GM19372 (cell line): ENCODE data around the gene FLT1.

ENCODE experiments used
- ATAC-seq: cut with Tn5 transposase; IDR thresholded peaks from one replicate; pipeline ENCODE4 v1.9.1; 2021; ENCODE audit warnings: mild to moderate bottlenecking, low read depth, moderate library complexity; ENCODE audit not compliant: unreplicated experiment

The FLT1 gene

DNA sequence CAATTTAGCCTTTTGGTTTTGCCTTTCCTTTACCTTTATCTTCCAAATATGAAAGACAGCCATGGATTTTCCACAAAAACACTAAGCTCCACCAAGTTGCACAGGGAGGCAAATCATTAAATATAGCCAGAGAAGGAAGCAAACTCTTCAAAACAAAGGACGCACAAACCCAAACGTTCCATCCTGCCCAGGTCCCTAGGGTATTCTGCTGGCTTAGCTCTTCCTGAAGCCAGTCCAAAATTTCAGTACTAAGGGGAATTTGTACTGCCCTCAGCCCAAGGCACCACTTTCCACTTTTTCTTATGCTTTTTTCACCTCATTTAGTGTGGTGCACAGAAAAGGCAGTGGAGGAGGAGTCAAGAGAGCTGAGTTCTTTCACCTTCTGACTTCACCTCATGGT lies 169.9 kb downstream of the FLT1 start:
- no peak for ATAC-seq

DNA sequence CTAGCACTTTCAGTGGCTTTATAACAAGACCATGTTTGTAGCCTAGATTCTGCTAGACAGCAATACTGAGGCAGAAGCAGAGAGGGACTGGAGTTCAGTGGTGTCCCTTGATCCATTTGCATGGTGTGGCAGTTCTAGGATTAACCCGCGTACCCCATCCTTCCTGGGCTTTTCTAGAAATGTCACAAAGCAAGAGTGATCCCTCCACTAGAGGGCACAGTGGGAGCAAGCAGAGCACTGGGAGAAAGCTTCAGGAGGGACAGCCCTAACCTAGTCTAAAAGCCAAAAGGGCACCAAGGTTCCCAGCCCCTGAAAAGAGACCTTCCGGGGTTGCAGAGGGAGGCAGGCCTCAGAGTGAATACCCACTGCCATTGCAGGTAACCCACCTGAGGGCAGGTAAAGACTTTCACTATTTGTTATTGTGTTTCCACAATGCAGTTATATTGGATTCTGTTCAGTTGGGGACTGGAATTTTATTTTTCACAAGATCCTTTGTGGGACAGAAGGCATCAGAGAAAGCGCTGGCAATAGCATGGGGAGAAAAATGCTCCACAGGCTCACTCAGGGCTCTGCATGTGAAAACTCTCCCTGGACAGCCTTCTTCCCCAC lies 170.6 kb downstream of the FLT1 start:
- ATAC-seq, result no peak

DNA sequence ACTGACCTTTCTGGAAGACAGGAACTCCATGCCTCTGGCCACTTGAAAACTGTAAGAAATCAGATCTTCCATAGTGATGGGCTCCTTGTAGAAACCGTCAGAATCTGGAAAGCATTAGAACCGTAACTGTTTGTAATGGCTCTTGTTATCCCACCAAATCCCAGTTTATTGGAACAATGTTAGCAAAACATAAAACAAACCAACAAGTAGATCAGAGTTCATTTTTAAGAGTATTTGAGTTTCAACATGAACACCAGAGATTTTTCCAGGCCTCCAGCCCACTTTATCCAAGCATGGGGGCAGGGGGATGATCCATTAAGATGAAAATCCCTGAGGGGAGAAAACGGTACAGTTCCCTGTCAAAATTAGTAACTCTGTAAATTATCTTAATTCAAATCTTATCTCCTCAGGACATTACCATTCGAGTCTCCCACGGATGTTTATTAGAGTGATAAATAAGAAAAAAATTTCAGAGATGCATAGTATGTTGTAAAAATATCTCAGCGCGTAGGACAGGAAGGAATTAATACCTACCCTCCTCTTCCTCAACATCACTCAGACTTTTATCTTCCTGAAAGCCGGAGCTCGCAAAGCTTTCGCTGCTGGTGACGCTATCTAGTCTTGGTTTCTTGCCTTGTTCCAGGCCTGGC lies 172.5 kb downstream of the FLT1 start:
- ATAC-seq, result no peak

DNA sequence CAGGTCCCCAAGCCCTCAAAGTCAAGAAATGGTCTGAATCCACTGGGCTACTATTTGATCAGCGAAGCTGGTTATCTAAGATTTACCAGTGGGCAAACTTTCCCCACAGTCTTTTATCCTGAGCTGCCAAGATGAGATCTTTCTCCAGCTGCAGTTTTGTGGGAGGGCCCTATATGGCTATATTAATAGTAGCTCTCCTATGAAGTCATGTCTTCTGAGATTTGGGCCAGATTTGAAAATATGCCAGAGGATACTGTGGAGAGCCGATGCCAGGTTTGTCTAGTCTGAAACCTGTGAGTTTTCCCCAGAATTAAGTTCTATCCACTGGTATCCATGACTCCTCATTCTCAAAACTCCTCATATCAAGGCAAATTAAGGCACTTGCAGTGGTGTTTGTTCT lies 173.2 kb downstream of the FLT1 start:
- no peak for ATAC-seq

DNA sequence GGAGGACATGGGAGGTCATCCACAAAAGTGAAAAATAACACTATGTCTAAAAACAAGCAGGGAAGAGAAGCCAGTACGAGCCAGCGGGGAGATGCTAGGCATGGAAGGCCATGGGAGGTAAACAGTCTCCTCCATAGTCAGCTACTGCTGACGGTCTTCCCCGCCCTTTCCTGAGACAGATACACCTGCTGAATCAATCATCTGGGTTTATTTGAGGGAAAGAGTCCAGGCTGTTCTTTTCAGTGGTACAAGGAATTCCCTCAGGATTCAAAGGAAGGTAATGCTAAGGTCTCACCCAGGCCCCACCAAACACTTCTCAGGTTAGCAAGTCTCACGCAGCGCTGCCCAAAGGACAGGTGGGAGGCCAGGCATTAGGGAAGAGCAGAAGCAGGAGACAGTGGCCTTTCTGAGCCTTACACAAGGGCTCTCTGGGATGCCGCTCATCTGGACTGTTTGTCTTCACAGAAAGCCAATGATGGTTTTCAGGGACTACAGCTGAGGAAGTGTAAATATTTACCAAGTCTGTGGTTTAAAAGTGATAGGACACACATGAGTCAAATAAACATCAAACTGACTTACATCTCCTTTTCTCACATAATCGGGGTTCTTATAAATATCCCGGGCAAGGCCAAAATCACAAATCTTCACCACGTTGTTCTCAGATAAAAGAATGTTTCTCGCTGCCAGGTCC lies 173.9 kb downstream of the FLT1 start:
- no peak for ATAC-seq

DNA sequence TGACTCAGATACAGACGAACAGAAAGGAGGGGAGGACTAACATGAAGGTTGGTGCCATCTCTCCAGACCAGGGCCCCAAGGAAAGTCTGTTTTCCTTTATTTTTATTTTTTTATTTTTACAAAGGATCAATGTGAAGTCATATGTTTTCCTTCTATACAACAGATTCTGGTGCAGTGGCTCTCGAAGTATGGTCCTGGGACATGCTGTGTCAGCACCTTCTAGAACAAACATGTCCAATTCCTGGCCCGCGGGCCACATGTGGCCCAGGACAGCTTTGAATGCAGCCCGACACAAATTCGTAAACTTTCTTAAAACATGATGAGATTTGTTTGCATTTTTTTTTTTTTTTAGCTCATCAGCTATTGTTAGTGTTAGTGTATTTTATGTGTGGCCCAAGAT lies 174.7 kb downstream of the FLT1 start:
- no peak for ATAC-seq

DNA sequence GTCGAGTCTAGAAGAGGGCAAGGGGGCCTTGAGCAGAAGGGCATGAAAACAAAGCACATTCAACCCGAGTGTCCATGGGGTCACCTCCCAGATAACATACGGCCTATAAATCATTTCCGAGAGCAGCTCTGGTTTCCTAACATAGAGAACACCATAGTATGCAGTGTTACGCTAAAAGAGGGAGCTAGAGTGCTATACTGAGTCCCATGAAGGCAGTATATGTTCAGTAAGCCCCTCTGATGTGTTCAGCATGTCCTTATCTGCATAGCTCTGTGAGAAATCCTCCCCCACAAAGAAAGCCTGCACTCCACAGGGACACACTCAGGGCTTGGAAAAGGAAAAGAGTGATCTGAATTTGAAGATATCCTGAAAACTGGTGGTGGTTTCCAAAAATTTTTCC lies 175.4 kb downstream of the FLT1 start:
- no peak for ATAC-seq

DNA sequence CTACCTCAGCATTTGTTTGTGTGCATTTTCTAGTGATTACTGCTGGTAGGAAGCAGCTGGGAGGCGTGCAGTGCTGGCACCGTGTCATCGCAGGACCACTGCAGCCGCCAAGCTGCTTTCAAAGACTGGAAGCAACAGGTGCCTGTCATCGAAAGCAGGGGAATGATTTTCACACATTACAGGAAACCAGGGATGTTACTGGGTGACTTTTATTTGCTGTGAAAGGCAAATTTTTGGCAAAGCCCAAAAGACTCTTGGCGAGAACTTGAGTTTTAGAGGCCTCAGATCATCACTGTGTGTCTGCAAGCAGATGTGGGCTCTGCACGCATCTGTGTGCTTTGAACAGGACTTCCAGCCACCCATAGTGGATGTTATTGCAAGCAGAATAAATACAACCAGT lies 176.4 kb downstream of the FLT1 start:
- no peak for ATAC-seq

DNA sequence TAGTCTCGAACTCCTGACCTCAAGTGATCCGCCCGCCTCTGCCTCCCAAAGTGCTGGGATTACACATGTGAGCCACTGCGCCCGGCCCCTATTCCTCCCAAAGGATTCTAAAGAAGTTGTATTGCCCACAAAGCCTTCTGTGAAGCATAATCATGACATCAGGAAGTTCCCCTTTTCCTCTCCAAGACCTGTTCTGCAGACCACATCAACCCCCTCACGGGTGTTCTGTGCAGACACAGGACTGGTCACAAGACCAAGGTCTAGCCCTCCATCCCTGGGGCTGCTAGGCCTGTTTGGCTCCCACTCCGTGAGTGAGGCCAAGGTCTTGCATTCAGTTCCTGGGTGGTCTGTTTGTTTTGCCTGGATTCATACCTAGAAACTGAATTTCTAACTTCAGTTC lies 178.1 kb downstream of the FLT1 start:
- ATAC-seq, result no peak

DNA sequence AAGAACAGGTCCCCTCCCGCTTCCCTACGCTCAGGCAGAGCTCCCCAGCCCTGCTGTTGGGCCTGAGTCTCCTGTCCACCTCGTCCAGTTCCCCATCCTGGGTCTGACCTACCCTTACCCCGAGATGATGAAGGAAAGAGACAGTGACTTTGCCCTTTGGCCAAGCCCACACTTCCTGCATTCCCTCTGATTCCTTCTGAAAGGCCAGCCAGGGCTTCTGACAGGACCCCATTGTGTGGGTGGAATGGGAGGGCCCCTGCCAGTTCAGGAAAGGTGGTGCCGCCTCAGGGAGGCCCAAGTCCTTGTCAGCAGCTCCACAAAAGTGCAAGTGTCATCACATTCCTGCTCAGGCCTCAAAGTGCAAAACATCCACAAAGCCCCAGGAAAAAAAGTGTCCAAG lies 178.8 kb downstream of the FLT1 start:
- no peak for ATAC-seq

DNA sequence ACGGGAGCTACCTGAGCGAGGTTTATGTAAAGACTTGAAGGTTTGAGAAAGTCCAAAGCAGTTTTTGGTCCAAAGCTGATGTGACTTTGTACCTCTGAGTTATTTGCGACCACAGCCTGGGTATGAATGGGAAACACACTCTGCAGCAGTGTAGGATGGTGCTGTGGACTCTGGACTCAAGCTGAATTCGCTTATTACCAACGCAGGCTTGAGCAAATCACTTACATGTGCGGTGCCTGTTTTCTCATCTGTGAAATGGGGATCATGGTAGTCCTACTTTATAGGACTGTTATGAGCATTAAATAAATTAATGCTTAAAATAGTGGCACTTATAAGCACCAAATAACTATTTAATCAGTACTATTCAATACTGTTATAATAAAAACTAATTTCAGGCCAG lies 180.0 kb downstream of the FLT1 start:
- no peak for ATAC-seq

DNA sequence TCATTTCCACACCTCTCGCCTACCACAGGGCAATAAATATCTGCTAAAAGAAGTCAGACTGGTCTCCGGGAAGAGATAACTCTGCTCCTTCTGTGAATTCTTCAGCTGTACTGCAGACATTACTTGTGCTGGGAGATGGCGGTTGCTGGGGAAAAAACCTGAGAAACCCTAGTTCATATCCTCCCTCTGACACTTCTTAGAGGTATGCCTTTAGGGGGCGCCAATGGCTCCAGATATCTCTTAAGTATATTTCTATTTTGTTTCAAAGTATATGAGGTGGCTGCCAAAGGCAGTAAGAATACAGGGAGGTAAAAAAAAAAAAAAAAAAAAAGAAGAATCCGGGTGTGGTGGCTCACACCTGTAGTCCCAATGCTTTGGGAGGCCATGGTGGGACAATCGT lies 181.3 kb downstream of the FLT1 start:
- ATAC-seq, result no peak

DNA sequence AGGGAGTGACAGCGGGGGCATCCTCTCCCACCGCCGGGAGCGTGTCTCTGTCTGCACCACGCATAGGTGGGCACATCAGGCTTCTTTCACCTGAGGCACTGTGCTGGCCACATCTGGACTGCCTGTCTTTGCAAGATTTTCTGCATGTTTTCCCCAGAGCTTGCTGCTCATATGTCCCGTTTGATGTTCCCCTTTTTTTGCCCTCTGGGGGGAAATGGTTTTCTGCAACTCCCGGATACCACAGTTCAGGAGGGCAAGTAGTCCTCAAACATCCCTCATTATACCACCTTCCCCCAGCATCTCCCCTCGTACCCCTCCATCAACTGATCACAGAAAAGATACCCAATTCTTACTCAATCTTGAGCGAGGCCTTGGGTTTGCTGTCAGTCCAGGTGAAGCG lies 188.6 kb downstream of the FLT1 start:
- ATAC-seq, result no peak

DNA sequence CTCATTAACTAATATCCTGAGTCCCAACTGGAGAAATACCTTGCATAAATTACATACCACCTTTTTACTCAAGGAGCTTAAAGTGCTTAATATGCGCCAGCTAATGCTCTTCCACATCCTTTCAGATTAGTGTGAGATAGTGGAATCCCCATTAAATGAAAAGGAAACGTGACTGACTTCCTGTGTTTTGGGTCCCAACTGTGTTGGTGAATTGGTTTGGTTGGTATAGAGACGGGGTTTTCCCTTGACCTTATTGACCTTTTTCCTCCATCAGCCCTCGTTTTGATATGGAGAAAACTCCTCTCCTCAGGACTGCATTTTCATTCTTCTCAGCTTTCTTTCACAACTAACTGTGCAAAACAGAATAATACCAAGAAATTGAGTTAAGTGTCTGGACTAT lies 193.1 kb downstream of the FLT1 start:
- ATAC-seq, result no peak

DNA sequence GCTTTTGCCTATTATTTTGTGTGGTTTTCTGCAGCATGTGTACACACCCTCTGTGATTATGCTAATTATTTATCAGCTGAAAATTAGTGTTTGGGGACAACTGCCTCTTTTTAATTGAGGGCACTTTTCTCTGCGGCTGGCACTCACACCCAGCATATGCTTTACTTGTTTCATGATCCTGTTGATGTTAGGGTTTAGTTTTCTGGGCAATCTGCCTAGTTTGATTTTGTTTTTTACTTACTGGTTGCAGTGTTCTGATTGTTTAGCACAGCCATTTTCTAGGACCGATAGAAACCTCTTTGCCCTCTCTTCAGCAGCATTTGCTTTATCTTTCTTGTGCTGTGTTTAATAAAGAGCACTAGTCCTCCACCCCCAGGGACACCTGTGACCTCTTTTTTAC lies 195.0 kb downstream of the FLT1 start:
- ATAC-seq, result no peak

DNA sequence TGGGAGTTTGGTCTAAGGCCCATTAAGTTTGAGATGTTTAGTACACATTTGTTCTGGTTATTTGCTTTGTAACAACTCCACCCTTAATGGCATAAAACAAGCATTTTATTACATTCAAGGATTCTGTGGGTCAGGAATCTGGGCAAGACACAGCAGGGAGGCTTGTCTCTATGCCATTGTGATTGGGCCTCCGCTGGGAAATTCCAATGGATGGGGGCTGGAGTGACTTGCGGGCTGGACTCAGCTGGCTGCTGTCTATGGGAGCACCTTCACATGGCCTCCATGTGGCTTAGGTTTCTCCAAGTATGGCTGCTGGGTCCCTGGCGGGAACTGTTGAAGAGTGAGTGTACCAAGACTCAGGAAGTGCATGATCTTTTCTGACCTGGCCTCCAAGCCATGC lies 197.6 kb downstream of the FLT1 start:
- ATAC-seq, result no peak

DNA sequence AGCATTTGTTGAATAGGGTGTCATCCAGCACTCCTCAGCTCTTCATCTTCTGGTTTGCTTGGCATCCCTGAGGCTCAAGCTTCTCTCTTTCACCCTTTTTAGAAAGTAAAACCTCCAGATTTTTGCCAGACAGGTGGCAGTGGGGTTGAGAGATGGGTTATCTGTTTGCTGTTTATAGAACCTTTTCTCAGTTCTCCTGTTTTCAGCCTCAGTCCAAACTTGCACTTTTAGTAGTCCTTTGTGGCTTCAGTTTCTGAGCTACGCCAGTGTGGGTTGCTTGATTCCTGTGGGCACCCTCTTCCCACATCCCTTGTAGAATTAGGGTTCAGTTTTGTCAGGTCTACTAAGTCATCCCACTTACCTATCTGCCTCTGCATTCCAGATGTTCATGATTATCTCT lies 208.7 kb downstream of the FLT1 start:
- ATAC-seq, result peak; percentile 51

DNA sequence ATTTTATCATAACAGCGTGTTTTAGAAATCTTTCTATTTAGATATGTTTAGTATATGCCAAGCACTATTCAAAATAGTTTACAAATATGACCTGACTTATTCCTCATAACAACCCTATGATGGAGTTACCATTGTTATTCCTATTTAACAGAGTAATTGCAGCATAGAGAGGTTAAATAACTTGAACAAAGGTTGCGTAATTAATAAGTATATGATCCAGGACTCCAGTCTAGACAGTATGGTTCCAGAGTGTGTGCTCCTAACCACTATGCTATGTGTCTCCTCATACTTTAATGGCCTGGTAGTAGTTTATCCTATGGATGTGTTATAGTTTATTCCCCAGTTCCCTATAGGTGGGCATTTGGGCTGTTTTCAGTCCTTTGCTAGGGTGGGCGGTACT lies 211.3 kb downstream of the FLT1 start:
- ATAC-seq, result no peak

DNA sequence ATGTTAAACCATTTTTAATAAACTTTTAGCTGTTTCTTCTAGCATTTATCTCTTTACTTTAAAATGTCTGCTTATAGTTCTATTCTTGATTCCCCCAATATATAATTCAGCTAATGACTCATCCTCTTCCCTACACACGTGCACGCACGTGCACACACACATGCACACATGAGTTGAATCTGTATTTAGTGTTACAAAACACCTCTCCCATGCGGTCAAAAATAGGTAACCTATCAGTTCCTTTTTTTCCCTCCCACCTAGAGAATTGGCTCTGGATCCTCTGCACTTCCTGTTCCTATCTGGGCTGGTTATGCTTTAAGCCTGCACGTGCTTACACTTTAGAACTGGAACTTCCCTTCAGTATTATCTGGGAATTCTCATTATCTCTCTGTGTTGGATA lies 212.5 kb downstream of the FLT1 start:
- no peak for ATAC-seq

DNA sequence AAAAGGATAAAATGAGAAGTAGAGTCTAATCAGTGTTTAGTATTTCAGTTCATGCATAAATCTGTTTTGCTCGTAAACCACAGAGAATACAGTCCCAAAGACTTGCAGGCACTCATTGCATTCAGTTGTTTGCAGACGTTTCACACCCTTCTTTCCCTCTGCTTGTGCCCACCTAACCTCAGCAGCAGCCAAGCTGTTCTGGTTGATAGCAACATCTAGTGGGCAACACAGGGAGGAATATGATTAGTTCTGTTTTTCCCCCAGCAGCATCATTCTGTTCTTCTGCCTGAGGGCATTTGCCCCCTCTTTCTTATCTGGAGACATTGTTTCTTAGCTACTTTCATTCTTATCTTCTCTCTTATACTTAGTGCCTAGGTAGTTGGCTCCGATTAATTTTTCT lies 221.0 kb downstream of the FLT1 start:
- ATAC-seq, result no peak

DNA sequence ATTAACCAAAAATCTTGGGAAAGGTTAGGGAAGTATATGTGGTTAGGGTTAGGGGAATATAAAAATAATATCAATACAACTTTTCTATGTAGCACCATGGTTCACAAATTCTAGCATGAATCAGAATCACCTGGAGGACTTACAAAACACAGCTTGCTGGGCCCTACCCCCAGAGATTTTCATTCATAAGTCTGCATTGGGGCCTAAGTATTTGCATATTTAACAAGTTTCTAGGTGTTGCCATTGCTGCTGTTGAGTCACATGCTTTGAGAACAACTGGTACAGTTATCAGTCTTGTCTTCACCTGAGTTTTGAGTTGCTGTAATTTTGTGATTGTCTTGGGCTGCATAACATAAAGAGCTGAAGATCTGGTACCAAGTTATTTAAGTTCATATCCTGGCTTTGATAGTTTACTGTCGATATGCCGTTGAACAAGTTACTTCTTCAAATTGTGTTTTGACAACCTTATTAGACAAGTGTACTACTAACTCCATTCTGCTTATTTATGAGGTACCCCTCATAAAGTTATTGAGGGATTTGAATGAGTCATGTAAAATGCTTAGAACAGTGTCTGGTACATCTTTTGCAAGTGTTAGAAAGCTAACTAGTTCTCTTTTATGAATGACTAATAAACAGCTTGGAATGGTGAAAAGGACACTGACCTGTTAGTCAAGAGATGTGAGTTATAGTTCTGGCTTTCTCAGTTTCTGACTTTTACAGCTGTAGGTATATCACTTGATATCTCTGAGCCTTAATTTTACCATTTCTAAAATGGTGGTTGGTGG lies 223.7 kb downstream of the FLT1 start:
- ATAC-seq, result no peak
